NT2/D1 (cell line): ENCODE results near the gene INO80C.
"Not testable (repeated sequence)": the region's sequence is repeated elsewhere in the genome, so short reads cannot be mapped to it uniquely, and the experiment has no call there.

Experiments
- DNase-seq: peaks from one replicate; pipeline ENCODE4 v3.0.0-alpha.2; 2011; ENCODE audit warnings: low read depth, low spot score
- H3K27me3 ChIP-seq: 2 replicates; pipeline ENCODE4 v1.6.0; 2011; ENCODE audit warnings: mild to moderate bottlenecking; ENCODE audit not compliant: insufficient read length, insufficient read depth
- H3K36me3 ChIP-seq: 2 replicates; pipeline ENCODE4 v1.6.1; 2011; ENCODE audit warnings: mild to moderate bottlenecking, low read length, mixed read lengths; ENCODE audit not compliant: insufficient read depth, insufficient read length
- H3K4me1 ChIP-seq: 2 replicates; pipeline ENCODE4 v1.5.1; 2011; ENCODE audit not compliant: insufficient read depth, insufficient read length
- H3K4me3 ChIP-seq: 2 replicates; pipeline ENCODE4 v1.5.1; 2011; ENCODE audit warnings: low read depth; ENCODE audit not compliant: insufficient read length
- H3K9ac ChIP-seq: 2 replicates; pipeline ENCODE4 v1.6.0; 2011; ENCODE audit warnings: low read depth; ENCODE audit not compliant: insufficient read length
- H3K9me3 ChIP-seq: 2 replicates; pipeline ENCODE4 v1.5.1; 2011; ENCODE audit warnings: mild to moderate bottlenecking, low read length; ENCODE audit not compliant: insufficient read depth
- SUZ12 ChIP-seq: IDR thresholded peaks from 2 replicates; pipeline ENCODE4 v1.6.1; 2011; ENCODE audit not compliant: insufficient read length, insufficient read depth; ENCODE audit errors: extremely low read depth
- YY1 ChIP-seq: IDR thresholded peaks from 2 replicates; pipeline ENCODE4 v1.6.1; 2011; ENCODE audit not compliant: insufficient read length, insufficient read depth
- ZNF274 ChIP-seq: IDR thresholded peaks from 2 replicates; pipeline ENCODE4 v1.6.1; 2011; ENCODE audit warnings: mild to moderate bottlenecking, low read depth, low read length

INO80C gene

DNA sequence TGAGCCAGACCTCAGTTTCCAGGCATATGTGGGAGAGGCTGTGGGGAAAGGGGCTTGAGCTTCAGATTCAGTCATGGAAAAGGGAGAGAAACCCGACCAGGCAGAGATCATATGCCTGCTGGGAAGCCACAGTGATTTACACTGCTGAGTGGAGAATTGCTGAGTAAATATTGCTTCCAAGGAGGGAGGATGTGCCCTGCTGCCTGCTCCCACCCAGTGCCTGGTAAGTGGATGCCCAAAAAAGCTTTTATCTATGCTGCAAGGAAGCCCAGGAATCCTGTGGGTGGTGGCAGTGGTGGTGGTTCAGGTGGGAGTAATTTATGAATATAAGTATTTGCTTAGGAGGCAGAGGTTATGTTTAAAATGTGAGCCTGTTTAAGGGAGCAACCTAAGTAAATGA, 39.5 kb downstream of the INO80C start:
- Histone ChIP-seq H3K27me3 (no peaks in the 10 kb centered on the region), H3K4me3 (no peak overlapping the region), H3K9ac (no peak overlapping the region), H3K36me3 (no peaks in the 10 kb centered on the region), H3K9me3 (no peaks in the 10 kb centered on the region), H3K4me1 (peaks cover 3% of the 10 kb centered on the region)
- no peak for TF ChIP-seq ZNF274
- TF ChIP-seq SUZ12: no peak
- TF ChIP-seq YY1: no peak
- DNase-seq: no peak

DNA sequence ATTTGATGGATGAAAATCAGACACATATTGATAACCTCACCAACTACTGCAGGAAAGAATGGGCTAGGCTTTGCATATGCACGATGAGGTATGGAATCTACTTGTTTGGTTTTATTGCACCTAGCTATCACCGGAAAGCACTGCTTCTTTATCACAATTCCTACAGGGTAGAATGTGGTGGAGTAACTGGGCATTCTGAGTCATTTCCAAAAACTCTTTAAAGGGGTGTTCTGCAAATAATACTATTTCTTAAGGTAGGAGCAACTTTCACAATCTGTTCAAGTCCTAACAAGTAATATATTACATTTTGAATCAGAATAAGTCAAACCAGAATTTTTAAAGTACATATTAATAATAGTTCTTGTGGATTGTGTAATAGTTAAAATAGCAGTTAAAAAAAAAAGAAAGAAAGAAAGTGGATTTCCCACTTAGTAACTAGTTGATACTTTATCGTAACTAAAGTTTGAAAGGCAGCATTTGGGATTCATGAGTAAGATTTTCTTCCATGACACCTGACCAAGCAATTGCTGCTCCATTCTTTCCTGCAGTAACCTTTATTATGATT, 40.5 kb downstream of the INO80C start:
- no peaks in the 10 kb centered on the region for H3K36me3 ChIP-seq
- no peak for DNase-seq

DNA sequence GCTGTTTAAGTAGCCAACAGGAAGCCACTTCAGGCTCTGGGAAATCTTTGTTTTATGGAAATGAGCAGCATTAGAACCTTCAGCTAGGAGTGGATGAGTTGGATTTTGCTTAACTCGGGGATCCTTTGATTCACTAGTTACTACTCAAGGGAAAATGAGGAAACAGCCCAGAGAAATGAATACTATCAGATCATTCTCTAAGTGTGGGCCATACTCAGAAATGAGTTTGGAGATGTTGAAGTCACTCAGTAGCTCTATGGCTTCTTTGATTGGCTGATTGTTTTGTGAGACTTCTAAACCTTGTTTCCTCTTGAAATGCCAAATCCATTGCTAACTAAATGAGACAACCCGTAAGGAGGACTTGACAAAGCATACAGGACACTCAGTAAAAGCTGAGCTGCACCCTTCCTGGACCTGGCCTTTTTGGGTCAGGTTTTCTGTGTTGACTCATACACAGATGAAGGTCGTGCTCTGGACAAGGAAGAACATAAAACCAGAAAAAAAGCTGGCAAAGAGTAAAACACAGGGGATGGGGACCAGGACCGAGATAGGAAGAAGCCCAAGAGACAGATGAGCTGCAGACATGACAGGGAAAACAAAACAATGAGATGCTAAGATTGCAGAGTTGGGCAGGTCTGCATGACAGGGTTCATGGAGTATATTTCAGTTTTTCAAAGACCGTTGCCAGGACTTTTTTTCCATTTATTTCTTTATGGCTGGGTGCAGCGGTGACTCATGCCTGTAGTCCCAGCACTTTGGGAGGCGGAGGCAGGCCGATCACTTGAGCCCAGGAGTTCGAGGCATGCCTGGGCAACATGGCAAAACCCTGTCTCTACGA, 41.6 kb downstream of the INO80C start:
- TF ChIP-seq ZNF274: no peak
- no peak for TF ChIP-seq YY1
- TF ChIP-seq SUZ12: no peak
- Histone ChIP-seq H3K4me1 (peaks cover 3% of the 10 kb centered on the region), H3K9ac (no peak overlapping the region), H3K4me3 (no peak overlapping the region), H3K36me3 (no peaks in the 10 kb centered on the region), H3K27me3 (no peaks in the 10 kb centered on the region), H3K9me3 (no peaks in the 10 kb centered on the region)
- DNase-seq: no peak

More for the DNA sequence above, 40.5 kb downstream of the INO80C start:
- Histone ChIP-seq H3K4me3 (no peak overlapping the region), H3K9me3 (no peaks in the 10 kb centered on the region), H3K9ac (no peak overlapping the region), H3K27me3 (no peaks in the 10 kb centered on the region), H3K4me1 (peaks cover 3% of the 10 kb centered on the region)
- TF ChIP-seq YY1 (no peak), ZNF274 (no peak), SUZ12 (no peak)

- Histone ChIP-seq H3K4me1 (peaks cover 3% of the 10 kb centered on the region), H3K4me3 (no peak overlapping the region), H3K9ac (no peak overlapping the region), H3K27me3 (no peaks in the 10 kb centered on the region), H3K36me3 (no peaks in the 10 kb centered on the region), H3K9me3 (no peaks in the 10 kb centered on the region)
- no peak for DNase-seq
- TF ChIP-seq ZNF274 (no peak), YY1 (no peak), SUZ12 (no peak)
These were observed 43.0 kb downstream of the INO80C start for GRCh38 chr18:35454803-35455202.

- H3K27me3 ChIP-seq, H3K4me3 ChIP-seq, H3K4me1 ChIP-seq, H3K9ac ChIP-seq, H3K9me3 ChIP-seq, DNase-seq, H3K36me3 ChIP-seq: not testable (repeated sequence)
These were observed 44.7 kb downstream of the INO80C start for GRCh38 chr18:35453065-35453464.

- Histone ChIP-seq H3K4me3 (no peak overlapping the region), H3K4me1 (no peaks in the 10 kb centered on the region), H3K9me3 (no peaks in the 10 kb centered on the region), H3K27me3 (no peaks in the 10 kb centered on the region), H3K36me3 (no peaks in the 10 kb centered on the region), H3K9ac (no peak overlapping the region)
- no peak for DNase-seq
- TF ChIP-seq ZNF274: no peak
These were observed 45.8 kb downstream of the INO80C start for GRCh38 chr18:35451916-35452315.

- no peak for TF ChIP-seq ZNF274
- TF ChIP-seq SUZ12: no peak
- Histone ChIP-seq H3K9me3 (no peaks in the 10 kb centered on the region), H3K36me3 (no peaks in the 10 kb centered on the region), H3K4me3 (no peak overlapping the region), H3K4me1 (no peaks in the 10 kb centered on the region), H3K9ac (no peak overlapping the region), H3K27me3 (no peaks in the 10 kb centered on the region)
- no peak for DNase-seq
These were observed 46.7 kb downstream of the INO80C start for GRCh38 chr18:35451032-35451431.

DNA sequence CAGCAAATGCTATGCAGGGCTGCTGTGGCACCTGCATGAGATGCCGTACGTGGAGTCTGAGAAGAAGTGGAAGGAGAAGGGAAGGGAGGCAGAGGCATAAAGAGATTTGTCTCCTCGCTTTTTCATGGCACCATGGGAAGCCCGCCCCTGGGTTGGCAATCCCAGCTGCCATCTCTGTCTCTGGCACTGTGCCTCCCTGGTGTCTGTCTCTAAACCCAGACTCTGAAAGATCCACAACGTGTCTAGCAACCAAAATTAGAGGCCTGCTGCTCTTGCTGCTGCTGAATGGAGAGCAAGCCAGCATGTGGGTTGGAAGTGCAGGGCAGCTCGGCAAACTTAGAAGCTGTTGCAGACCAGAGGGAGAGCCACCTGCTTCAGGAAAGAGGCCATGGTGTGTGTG, 53.1 kb downstream of the INO80C start:
- Histone ChIP-seq H3K9ac (no peak overlapping the region), H3K36me3 (no peaks in the 10 kb centered on the region), H3K4me3 (no peak overlapping the region), H3K9me3 (no peaks in the 10 kb centered on the region), H3K4me1 (no peaks in the 10 kb centered on the region), H3K27me3 (no peaks in the 10 kb centered on the region)
- TF ChIP-seq ZNF274 (no peak), YY1 (no peak), SUZ12 (no peak)
- DNase-seq: no peak
